Measurements from ENCODE around the gene ZNF740. TPM values are rescaled to one million over a fixed set of nuclear protein-coding genes. Genes with fewer than 3 reads are reported as not detected.

ZNF740 gene
- total RNA-seq, 1 donor from 2014 or later, result 18.1 TPM

DNA sequence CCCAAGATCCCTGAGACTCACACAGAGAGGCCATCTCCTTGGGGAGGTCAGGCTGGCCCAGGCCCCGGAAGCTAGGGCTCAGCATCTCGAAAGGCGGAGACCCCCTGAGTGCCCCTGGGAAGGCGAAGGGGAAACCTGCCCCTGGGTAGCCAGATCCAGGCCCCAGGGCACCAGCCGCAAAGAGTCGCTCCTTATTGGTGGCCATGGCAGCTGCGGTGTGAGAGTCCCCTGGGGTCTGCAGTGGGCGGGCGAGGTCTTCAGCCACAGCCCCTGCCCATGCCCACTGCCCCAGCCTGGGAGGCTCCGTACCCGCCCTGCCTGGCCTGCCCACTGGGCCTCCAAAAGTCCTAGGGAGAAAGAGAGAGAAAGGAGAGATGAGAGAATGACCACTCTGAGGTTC is 46.8 kb downstream of the ZNF740 start:
- no peak for DNase-seq

DNA sequence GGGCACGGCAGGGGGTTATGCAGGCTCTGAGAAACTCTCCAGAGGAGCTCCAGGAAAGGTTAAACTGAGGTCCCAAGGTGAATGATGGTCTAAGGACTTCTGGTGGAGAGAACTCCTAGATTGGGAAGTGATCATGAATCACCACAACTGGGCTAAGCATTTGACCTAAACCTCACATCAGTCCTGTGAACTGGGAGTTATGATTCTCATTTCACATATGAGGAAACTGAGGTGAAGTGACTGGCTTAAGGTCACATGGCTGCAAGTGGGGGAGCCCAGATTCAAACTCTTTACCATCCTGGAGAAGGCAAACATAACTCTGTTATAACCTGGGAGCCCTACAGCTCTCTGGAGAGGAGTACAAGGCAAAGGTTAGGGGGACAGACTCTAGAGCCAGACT is 47.3 kb downstream of the ZNF740 start:
- DNase-seq, result no peak

DNA sequence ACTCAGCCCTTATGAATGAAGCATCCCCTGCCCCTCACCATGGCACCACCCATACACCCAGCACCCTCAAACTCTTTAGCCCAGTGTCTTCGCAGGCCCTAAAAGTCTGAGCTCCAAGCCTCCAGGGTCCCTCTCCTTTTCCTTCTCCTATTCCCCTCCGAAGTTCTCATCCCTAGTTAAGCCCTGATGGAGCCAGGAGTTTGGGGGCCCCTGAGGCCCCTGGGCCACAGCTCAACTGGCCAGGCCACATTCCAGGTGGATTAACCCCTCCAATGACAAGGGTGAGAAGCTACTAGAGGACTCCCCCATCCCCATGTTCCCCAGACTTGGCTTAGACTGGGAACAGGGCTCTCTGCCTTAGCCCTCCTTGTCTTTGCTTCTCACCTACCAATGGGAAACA is 48.9 kb downstream of the ZNF740 start:
- no peak for DNase-seq

DNA sequence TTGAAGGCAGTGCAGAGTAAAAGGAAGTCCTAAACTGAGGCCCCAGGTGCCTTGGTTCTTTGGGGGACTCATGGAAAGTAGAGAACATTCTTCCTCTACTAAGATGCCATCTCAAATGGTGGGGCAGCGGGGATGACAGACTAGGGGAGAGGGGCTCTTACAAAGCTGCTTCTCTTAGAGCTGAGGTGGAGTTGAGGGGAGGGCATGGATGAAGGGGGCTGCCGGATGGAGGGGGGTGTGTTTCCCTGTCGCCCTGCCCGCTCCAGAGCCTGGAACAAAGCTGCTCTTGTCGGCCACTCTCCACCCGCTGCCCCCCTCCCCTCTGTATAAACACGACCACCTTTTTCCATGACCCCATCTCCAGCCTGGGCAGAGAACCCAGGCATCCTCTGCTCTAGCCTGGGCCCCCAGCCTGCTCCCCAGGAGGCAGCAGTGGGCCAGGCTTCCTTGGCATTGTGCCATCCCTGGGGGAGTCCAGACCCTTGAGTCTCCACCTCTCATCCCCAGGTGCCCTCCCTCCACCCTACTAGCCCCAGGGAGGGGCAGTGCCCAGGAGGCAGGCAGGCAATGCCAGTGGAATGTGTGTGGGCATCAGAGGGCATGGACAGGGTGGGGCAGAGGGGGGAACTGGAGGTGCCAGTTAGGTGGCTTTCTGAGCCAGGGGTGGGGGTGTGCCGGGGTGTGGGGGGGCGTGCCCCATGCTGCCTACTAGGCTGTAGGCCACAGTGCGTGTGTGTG is 49.8 kb downstream of the ZNF740 start:
- no peak for DNase-seq

DNA sequence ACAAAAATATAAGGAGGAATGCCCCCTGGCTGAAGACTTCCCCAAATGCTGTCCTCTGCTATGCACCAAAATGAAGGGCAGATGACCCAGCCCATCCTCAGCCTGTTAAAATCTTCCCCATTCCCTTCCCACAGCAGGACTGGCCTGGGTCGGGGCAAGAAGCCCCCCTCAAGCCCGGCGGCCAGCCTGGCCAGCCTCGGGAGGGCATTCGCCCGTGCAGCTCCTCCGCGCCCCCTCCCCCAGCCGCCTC is 51.1 kb downstream of the ZNF740 start:
- no peak for DNase-seq

DNA sequence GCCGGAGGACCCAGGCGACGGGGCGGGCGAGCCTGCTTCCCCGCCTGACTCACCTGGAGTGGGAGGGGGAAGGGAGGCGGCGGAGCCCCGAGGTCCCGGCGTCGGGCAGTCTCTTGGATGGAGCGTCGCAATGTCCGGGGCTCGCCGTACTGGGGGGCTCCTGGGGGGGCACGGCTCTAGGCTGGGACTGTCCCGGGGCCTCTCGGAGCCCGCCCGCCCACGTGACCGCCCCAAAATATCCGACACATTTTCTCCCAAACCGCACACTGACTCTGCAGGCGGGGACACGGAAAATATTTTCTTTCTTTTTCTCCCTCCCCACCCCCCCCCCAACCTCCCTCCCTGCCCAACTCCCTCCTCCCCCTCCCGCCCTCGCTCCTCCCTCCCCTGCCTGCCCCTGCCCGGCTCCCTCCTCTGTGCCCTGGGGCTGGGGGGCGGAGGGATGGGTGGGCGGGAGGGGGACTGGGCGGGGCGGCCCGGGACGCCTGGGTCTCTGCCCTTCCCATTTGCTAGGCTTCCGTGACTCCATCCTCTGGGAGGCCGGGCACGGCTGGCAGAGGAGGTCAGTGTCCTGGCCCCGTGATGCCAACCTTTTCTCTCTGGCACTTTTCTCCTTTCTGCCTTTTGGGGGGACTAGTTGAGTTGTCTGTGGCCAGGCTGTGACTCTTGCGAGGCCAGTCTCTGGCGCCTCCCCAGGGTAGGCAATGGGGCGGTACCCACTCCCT is 51.6 kb downstream of the ZNF740 start, which contains the start of gene RARG:
Gene RARG, minus strand, starts transcription at position 289 of the 725 bp plus-strand sequence. CDS start 4,664 bp downstream, outside the sequence.
- peak; percentile 50 for DNase-seq

DNA sequence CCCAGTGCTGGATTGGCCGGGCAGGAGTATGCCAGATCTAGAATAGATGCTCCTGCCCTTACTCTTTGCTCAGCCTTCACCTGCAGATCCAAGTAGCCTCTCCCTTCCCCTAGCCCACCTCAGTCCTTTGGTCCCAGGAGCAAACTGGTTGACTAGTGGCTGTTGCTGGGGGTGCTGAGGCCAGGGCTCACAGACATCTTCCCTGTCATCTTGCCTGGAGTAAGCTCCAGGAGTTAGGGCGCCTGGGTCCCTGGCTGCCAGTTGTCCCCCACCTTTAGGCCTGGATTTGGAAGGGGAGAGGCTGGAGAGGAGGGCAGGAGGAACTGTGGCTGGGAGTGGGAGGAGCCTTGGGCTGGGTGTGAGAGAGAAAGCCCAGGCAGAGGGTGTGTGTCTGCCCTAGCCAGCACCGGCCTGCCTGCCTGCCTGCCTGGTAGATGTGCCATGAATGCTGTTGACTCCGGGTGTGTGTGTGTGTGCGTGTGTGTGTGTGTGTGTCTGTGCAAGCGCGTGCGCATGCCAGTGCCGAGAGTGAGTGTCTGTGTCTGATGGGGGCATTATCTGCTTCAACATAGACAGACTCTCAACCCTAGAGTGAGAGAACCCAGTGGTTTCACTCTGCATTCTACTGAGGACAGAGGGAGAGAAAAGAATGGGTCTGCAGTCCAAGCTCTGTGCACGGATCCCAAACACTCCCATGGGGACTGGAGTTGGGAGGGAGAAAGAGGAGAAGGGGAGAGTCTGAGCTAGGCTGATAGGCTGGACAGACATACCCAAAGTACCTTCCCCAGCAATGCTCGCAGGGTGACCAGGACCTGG is 52.3 kb downstream of the ZNF740 start:
- DNase-seq, result no peak

DNA sequence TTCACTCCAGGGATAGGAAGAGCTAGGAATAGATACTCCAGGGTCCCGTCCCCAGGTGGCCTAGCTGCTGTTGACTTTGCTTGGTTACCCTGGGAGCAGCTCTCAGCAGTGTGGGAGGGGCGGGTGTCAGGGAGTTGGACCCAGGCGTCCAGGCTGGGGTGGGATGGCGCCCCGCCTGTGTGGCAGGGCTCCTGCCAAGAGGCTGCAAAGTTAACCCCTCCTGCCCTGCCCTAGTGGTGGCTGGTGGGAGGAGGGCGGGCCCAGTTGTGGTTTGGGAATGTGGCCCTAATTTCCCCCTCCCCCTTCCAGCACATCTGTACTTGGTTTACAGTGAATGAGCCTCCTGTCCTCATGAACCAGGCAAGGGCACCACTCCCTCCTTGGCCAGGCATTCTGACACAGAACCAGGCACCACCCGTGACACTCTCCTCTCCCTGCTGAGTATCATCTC is 53.2 kb downstream of the ZNF740 start:
- peak; percentile 49 for DNase-seq

DNA sequence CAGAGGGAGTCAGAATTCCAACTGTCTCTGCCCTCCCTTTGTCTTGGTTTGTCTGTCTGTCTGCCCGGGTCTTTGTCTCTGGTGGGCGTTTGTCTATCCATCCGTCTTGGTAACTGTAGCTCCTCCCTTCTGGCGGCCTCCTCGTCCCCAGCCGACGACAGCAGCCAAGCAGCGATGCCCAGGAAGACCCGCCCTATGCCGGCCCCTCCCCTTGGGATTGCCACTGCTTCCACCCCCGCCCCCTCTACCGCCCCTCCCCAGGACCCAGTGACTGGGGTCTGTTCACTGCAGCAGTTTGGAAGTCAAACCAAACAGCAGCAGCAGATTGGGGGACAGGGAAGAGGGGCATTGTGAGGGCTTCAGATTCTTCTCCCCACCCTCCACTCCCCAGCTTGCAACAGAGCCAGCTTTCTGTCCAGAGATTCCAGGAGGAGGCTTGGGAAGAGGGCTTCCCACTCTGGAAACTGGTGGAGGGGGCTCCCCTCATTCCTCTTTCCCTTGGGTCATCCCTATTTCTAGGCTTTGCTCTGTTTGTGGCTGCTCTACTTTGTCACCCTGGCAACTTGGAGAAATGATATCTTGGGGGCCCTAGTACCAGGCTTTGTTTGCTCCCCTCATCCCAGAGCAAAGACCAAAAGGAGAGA is 53.9 kb downstream of the ZNF740 start:
- peak; percentile 48 for DNase-seq

DNA sequence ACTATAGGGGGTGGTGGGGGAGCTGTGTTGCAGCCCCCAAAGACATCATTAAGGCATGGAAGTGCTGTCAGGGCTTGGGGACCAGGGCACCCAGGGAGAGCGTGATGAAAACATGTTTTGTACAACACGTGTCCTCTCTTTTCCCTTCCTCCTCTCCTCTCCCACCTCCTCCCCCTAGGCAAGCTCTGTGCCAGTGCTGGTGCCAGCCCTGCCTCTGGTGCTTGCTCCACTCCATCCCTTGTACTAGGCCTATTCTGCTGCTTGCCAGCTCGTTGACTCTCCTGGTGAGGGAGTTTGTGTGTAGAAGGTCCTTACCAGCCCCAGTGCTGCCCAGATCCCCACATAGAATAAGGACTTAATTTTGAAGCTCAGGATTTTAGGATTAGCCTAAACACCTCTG is 54.6 kb downstream of the ZNF740 start:
- DNase-seq, result no peak

DNA sequence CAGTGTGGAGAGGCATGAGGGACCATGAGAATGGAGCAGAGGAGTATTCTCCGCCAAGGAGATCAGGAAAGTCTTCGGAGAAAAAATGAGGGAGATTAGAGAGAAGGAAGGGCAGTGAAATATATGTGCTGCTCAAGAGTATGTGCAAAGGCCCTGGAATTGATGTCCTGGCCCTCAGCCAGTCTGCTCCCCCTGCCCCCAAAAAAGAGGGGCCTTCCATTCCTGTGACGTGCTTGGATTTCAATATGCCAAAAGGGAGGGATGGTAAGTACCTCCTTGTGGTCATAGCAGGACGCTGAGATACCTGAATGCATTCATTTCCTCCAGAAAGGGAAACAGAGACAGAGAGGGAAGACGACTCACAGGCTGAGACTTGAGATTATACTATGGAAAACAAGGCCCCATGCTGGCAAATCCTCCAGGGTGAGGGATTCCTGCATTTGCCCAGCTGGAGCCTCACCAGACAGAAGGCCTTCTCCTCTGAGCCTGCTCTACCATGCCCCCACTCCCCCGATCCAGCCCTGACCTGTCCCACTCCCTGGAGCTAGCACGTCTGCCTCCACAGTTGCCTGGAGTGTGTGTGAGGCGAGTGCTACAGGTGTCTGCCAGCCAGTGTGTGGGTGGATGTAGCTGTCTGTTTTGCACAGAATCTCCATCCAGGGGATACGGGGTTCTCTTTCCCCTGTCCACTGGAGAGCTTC is 55.4 kb downstream of the ZNF740 start:
- DNase-seq, result no peak

DNA sequence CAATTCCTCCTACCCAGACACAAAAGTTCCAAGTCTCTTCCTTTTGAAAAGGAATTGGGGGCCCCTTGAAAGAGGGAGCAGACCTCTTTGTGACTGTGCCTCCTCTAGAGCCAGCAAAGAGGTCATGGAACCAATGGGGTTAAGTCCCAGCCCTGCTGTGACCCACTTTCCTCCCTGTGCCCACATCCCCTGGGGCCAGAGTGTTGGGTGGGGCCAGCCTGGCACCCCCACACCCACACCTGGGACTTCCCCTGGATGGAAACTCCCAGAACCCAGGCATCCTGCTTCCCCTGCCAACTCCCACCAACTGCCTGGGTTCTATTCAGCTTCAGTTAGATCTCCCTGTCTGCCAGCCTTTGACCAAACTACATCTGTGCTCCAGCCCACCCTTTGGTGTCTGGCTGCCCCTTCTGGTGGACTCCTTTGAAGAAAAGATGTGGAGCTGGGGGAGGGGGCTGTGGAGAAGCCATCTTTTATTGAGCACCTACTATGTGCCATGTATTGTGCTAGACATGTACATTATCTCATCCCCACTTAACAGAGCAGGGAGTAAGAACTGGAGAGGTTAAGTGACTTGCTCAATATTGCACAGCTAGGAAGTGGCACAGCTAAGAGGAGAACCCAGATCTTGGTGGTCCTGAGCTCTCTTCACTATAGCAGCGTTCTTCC is 56.1 kb downstream of the ZNF740 start:
- DNase-seq, result no peak

DNA sequence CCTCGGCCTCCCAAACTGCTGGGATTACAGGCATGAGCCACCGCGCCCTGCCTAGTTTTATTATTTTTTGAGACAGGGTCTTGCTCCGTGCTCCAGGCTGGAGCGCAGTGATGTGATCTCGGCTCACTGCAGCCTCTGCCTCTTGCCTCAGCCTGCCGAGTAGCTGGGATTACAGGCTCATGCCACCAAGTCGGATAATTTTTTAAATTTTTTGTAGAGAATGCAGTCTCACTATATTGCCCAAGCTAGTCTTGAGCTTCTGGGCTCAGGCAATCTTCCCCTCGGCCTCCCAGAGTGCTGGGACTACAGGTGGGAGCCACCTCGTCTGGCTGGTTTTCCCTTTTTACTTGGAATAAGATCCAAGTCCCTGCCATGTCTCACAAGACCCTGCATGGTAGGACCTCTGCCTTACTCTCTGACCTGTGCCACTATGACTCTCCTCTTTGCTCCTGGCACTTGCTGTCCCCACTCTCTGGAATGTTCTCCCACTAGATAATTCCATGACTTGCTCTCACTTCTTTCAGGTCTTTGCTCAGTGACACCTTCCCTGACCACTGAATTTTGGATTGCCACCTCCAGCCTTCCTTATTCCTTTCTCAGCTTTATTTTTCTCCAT is 59.2 kb downstream of the ZNF740 start:
- no peak for DNase-seq

DNA sequence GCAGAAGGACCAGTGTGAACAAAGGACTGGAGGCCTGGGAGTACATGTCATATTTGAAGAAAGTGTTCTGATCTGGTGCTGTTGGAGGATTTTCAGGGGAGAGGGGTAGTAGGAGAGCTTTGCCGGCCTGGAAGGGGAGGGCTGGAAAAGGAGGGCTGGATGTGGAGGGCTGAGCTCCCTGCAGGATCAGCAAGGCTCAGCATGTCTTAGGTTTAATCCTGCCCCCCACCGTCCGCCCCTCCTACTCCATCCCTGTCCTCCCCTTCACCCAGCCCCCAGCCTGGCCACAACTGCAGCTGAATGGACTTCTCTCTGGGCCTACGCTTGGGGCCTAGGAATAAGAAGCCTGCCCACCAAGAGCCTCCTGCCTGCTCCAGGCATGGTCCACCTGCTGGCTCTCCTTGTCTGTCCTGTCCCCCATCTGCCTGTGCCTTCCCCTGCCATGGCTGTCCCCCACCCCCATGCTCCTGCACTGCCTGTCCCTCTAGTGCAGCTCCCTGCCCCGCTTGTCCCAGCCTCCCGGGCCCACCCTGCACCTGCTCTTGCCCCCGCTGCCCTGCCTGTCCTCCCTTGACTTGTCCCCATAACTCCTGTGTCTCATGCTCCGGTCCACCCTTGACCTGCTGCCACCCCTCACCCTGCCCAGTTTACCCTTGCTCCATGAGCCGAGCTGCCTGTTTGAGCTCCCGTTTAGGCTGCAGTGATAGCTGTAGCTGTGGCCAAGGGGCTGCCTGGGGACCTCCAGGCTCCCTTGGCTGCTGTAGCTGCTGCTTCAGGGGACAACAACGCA is 61.3 kb downstream of the ZNF740 start:
- no peak for DNase-seq

DNA sequence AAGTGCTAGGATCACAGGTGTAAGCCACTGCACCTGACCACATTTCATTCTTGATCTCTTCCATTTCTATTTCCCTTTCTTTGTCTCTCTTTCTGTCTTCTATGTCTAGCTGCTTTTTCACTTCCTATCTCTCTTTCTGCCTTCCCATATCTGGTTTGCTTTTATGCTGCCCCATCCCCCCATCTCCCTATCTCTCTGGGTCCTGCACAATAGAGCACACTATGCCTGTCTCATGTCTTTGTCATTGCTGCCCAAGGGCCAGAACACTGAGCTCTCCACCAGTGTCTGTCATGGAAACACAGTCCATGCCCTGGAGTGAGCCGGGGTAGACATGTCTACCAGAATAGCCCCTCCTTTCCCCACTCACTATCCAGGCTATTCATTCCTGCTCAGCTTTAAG is 63.8 kb downstream of the ZNF740 start:
- DNase-seq, result no peak

Small RNAs within 50 kb of the gene (small RNA-seq; reads per million reads assigned to genes)
- gene HIGD1AP1 (ENCODE audit: low replicate concordance) (not detected), gene RNU6-333P (ENCODE audit: low replicate concordance) (not detected)

Other genes with a start within 250 kb of the ZNF740 start
- gene KRT18, start 231.6 kb upstream of the ZNF740 start, total RNA-seq, result 28.6 TPM
- gene EIF4B, start 174.3 kb upstream of the ZNF740 start, total RNA-seq, result 677 TPM
- gene TNS2, start 130.7 kb upstream of the ZNF740 start, total RNA-seq, result 28.9 TPM
- 13.1 TPM for gene SPRYD3, start 101.3 kb upstream of the ZNF740 start, total RNA-seq
- 27.7 TPM for gene IGFBP6, start 83.1 kb upstream of the ZNF740 start, total RNA-seq
- gene SOAT2, start 77.2 kb upstream of the ZNF740 start, total RNA-seq, result not detected
- gene CSAD, start 203 bp downstream of the ZNF740 start, total RNA-seq, result 75.0 TPM
- gene ITGB7, start 26.5 kb downstream of the ZNF740 start, total RNA-seq, result 2.5 TPM
- 65.2 TPM for gene RARG, start 51.5 kb downstream of the ZNF740 start, total RNA-seq
- 5.6 TPM for gene ESPL1, start 87.6 kb downstream of the ZNF740 start, total RNA-seq
- 421 TPM for gene PFDN5, start 114.8 kb downstream of the ZNF740 start, total RNA-seq
- 19.8 TPM for gene MYG1, start 119.0 kb downstream of the ZNF740 start, total RNA-seq
- gene AAAS, start 140.9 kb downstream of the ZNF740 start, total RNA-seq, result 28.0 TPM
- gene SP7, start 155.6 kb downstream of the ZNF740 start, total RNA-seq, result 0.30 TPM
- 43.6 TPM for gene SP1, start 199.5 kb downstream of the ZNF740 start, total RNA-seq
- not detected for gene AMHR2, start 243.1 kb downstream of the ZNF740 start, total RNA-seq